ENCODE results near the gene PRIM2.
"Not testable (repeated sequence)": the region's sequence is repeated elsewhere in the genome, so short reads cannot be mapped to it uniquely, and the experiment has no call there.

DNA sequence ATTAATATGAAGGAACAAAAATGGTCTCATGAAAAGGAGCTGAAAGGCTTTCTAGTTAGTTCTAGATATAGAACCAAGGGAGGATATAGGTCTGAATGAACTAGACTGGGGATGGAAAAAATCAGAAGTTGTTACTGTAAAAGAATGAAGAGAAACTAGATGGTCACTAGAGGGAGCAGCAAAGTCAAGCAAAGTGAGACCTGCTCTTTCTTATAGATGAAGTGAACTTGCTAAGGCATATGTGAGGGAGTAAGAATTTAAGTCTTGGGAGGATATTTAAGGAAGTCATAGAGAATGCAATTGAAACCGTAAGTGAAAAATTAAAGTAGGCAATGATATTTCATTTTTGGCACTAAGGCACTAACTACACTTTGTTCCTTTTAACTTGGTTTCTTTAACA lies 218.6 kb downstream of the PRIM2 start:
- TF ChIP-seq, protein P1, sequence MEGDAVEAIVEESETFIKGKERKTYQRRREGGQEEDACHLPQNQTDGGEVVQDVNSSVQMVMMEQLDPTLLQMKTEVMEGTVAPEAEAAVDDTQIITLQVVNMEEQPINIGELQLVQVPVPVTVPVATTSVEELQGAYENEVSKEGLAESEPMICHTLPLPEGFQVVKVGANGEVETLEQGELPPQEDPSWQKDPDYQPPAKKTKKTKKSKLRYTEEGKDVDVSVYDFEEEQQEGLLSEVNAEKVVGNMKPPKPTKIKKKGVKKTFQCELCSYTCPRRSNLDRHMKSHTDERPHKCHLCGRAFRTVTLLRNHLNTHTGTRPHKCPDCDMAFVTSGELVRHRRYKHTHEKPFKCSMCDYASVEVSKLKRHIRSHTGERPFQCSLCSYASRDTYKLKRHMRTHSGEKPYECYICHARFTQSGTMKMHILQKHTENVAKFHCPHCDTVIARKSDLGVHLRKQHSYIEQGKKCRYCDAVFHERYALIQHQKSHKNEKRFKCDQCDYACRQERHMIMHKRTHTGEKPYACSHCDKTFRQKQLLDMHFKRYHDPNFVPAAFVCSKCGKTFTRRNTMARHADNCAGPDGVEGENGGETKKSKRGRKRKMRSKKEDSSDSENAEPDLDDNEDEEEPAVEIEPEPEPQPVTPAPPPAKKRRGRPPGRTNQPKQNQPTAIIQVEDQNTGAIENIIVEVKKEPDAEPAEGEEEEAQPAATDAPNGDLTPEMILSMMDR (conservative IDR thresholded peaks at IDR 0.05; ENCODE audit: low read length) = peak; percentile 44
- TF ChIP-seq EZH2phosphoT487 (IDR thresholded peaks at IDR 0.05; ENCODE audit: borderline replicate concordance) = not testable (repeated sequence)
